ENCODE measurements around the gene PSORS1C1. TPM values are rescaled to one million over a fixed set of nuclear protein-coding genes. Genes with fewer than 3 reads are reported as not detected.

PSORS1C1 gene
- total RNA-seq, 1 experiment from 2014 or later, result 0.48 TPM

DNA sequence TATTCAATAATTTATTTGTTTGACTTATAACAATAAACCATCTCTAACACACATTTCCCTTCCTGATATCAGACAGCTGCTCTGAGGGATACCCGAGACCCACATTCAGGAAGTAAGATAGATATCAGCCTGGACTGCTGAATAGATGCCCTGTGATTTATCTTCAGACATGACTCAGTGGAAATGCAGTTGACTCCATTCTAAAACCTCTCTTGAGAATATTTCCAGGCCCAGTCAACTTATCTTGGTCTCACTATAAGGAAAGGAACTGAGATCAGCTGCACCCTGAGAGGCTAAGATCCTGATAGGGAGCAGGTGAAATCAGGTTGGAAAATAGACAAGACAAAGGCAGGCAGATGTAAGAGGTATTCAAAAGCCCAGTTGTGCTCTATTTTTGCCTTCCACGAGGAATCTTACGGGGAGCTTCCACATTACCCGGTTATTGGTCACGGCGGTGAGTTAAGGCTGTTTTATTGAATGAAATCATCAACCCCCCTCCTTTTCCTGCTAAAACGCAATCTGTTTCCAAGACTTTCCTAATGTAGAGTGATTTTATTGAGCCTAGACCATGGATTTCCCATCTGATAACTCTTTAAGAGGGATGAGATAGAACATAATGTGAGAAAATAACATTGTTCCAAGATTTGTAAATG lies 27.7 kb upstream of the PSORS1C1 start:
- no peaks in the 10 kb centered on the region for H3K9me3 Mint-ChIP-seq
- no peak overlapping the region for H4K5ac ChIP-seq (ENCODE audit: insufficient read length, low read depth, low read length)
- TF ChIP-seq CTCF (conservative IDR thresholded peaks at IDR 0.05), result no peak
- no peak overlapping the region for H2BK15ac ChIP-seq (ENCODE audit: low read depth, low read length)
- H3K4ac ChIP-seq (ENCODE audit: low read depth, low read length), result no peak overlapping the region
- no peak overlapping the region for H4K8ac ChIP-seq (replicated peaks; ENCODE audit: insufficient read length, low read depth, low read length)
- no peak overlapping the region for H2BK12ac ChIP-seq (ENCODE audit: insufficient read length, low read depth, low read length)
- no peaks in the 10 kb centered on the region for H3K9me3 ChIP-seq (ENCODE audit: control insufficient read depth, low read depth, low read length)
- no peak overlapping the region for H3K14ac ChIP-seq (ENCODE audit: insufficient read depth, low read length)
- H3K79me2 ChIP-seq (ENCODE audit: insufficient read depth, low read length), result no peaks in the 10 kb centered on the region
- H3K27ac Mint-ChIP-seq, result no peak overlapping the region
- no peak for DNase-seq
- H3K27ac ChIP-seq (ENCODE audit: insufficient read length, low read depth, low read length), result no peak overlapping the region
- no peaks in the 10 kb centered on the region for H3K27me3 Mint-ChIP-seq (ENCODE audit: low read depth)
- no peak overlapping the region for H3K9ac ChIP-seq (ENCODE audit: extremely low read depth, insufficient read length, low read length)
- no CpG with 5 or more reads among the region's 7 CpGs for WGBS (ENCODE audit: extremely low coverage, insufficient read length, low lambda C conversion rate)
- H4K20me1 ChIP-seq (ENCODE audit: control insufficient read depth, insufficient read depth, insufficient read length), result no peaks in the 10 kb centered on the region
- no peak overlapping the region for H2BK120ac ChIP-seq (ENCODE audit: low read depth, low read length, poor library complexity, severe bottlenecking)
- H3T11ph ChIP-seq (ENCODE audit: low read length), result no peak overlapping the region
- H3K36me3 Mint-ChIP-seq (ENCODE audit: insufficient read depth in 1 of 3, low read depth in 3 of 3), result no peaks in the 10 kb centered on the region
- H4K91ac ChIP-seq (ENCODE audit: insufficient read length, low read depth, low read length), result no peak overlapping the region
- no peak overlapping the region for H3K23ac ChIP-seq (ENCODE audit: insufficient read length, low read depth, low read length)
- no peaks in the 10 kb centered on the region for H3K23me2 ChIP-seq (ENCODE audit: insufficient read length, low read depth, low read length, poor library complexity, severe bottlenecking)
- H2BK5ac ChIP-seq (ENCODE audit: insufficient read length, low read length), result no peak overlapping the region
- peaks cover 15% of the 10 kb centered on the region in 2 experiments for H3K4me1 Mint-ChIP-seq
- no peak overlapping the region for H3K56ac ChIP-seq (ENCODE audit: insufficient read length, low read depth, low read length)
- H2AFZ ChIP-seq (ENCODE audit: low read length), result no peak overlapping the region
- H3K4me3 Mint-ChIP-seq, result no peak overlapping the region
- no peak overlapping the region for H2BK20ac ChIP-seq (ENCODE audit: low read depth, low read length, poor library complexity, severe bottlenecking)
- no peaks in the 10 kb centered on the region for H3K27me3 ChIP-seq (ENCODE audit: insufficient read depth, low read length)
- no peaks in the 10 kb centered on the region for H3K4me1 ChIP-seq (ENCODE audit: insufficient read depth, low read length)
- no peak overlapping the region for H3K4me2 ChIP-seq (ENCODE audit: insufficient read depth, insufficient read length, low read length)
- H3K18ac ChIP-seq (ENCODE audit: insufficient read length, low read depth, low read length), result no peak overlapping the region
- no peak overlapping the region for H2AK5ac ChIP-seq (ENCODE audit: insufficient read length, low read length)
- no peaks in the 10 kb centered on the region for H3K79me1 ChIP-seq (ENCODE audit: insufficient read depth, low read depth, low read length, poor library complexity, severe bottlenecking)
